Measurements from ENCODE around the gene UNC79.
"Not testable (repeated sequence)": the region's sequence is repeated elsewhere in the genome, so short reads cannot be mapped to it uniquely, and the experiment has no call there.

The UNC79 gene

DNA sequence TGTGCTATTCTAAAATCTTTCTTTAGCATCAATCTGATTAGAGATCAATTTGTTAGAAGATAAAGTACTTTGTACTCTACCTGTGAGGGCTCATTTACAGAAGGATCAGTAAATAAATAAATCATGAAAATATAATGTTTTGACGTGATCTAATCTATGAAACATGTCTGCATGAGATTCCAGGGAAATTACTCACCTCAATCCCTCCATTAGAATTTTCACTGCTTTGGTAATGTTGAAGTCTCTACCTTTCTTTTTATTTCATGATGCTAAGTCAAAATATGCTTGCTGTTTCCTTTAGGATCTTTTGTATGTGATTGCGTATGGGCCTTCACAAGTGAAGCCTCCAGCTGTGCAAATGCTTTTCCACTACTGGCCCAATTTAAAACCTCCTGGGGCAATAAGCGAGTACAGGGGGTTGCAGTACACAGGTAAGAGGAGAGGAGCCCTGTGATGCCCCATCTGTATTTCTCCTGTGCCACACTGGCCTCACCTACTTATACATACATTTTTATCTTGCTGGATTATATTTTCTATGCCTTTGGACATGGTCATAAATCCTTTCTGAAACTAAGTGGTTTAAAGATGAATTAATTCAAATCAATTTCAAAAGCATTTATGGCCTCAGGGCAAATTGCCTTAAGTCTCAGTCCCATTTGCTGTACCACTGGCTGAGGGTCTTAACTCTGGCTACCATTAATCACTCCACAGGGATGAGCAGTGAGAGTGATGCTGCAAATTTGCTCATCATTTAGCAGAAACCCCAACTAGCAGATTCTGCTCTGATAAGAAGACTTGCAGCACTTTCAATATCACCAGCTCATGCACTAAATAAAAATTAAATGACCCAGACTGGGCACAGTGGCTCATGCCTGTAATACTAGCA is 66.4 kb downstream of the UNC79 start:
- DNase-seq = no peak

- DNase-seq = no peak
Observed at GRCh38 chr14:93510056-93510455, 79.3 kb downstream of the UNC79 start.

DNA sequence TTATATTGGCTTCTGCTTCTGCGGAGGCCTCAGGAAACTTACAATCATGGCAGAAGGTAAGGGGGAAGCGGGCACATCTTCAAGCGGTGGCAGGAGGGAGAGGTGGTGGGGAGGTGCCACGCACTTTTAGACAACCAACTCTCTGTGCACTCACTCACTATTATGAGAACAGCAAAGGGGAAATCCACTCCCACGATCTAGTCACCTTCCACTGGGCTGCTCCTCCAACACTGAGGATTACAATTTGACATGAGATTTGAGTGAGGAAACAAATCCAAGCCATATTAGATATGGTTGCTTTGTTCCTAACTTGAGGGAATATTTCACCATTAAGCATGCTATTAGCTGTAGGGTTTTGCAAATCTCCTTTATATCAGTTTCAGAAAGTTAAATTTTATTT is 80.3 kb downstream of the UNC79 start:
- DNase-seq = no peak

DNA sequence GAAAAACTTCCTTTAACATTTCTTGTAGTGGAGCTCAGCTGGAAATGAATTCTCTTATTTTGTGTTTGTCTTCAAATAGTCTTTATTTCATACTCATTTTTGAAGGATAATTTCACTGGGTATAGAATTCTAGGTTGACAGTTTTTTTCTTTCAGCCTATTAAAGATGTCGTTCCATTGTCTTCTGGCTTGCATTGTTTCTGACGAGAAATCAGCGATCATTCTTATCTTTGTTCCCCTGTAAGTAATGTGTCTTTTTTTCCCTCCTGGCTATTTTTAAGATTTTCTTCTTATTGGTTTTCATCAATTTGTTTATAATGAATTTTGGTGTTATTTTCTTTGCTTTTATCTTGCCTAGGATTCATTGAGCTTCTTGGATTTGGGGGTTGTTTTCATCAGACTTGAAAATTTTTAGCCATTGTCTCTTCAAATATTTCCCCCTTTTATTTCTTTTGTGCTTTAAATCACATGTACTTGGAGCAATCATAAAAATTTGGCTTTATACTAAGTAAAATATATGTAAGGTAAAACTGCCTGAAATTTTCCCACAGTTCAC is 89.4 kb downstream of the UNC79 start:
- DNase-seq = no peak

DNA sequence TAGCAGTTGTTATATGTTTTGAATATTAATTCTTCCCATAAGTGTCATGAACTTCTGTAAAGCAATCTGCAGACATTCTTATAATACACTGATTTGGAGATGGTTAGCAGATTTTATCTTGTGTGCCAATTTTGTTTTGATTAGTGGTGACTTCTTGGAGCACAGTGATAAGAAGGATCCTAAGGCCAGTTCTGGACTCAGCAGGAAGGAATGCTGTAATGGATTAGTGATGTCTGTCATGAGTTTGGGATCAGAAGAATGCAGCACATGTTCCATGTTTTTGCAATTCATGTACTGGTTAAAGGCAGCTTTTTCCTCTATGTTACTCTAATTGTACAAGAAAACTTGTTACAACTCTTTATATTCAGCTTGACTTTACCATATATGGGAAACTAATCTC is 91.5 kb downstream of the UNC79 start:
- DNase-seq = no peak

DNA sequence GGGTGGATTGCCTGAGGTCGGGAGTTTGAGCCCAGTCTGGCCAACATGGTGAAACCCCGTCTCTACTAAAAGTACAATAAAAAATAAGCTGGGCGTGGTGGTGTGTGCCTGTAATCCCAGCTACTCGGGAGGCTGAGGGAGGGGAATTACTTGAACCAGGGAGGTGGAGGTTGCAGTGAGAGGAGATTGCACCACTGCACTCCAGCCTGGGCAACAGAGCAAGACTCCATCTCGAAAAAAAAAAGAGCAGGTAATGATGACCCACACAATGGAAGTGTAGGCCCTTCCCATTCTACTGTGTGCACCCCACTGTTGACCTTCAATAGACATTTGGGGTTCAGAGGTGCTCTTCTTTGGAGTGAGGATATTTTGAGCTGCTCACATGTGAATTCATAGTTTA is 94.5 kb downstream of the UNC79 start:
- DNase-seq = not testable (repeated sequence)

- DNase-seq = no peak
Observed at GRCh38 chr14:93525696-93526451, 95.1 kb downstream of the UNC79 start.

- DNase-seq = no peak
Observed at GRCh38 chr14:93527203-93527607, 96.5 kb downstream of the UNC79 start.

- no peak for DNase-seq
Observed at GRCh38 chr14:93528884-93529558, 98.3 kb downstream of the UNC79 start.

GRCh38 chr14:93531644-93532043 is 100.9 kb downstream of the UNC79 start:
- no peak for DNase-seq

DNA sequence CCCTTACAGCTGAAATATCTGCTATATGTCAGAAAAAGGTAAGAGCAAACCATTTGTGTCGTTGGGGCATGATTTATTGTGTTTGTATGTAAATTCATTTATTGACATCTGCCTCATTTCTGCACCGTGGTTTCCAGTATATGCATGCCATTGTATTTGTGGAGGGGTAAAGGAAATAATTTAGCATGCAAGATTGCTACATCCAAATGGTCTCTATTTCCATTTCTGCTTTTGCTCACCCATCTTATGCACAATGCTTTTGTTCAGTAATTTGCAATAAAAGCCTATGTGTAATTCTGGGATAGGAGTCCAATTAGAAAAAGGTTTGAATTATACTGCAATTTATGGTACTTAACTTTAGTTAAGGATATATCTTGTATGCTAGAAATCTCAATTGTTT is 101.8 kb downstream of the UNC79 start:
- DNase-seq = no peak

GRCh38 chr14:93533437-93533836 is 102.7 kb downstream of the UNC79 start:
- no peak for DNase-seq

- DNase-seq = no peak
Observed at GRCh38 chr14:93533842-93534241, 103.1 kb downstream of the UNC79 start.

DNA sequence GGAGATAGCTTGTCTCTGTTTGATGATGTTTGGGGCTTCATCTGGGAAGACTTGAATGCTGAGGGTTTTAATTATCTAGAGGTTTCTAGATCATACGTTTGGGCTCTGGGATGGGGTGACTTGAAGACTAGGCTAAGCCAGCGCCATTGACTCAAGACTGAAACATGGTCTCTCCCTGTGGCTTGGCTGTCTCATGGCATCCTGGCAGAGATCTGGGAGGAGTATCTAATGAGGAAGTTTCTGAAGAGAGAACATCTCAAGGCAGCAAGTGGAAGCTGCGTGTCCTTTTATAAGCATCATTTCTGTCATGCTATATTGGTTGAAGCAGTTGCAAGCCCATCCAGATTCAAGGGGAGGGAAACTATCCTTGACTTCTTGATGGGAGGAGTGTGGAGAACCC is 104.8 kb downstream of the UNC79 start:
- DNase-seq = no peak

DNA sequence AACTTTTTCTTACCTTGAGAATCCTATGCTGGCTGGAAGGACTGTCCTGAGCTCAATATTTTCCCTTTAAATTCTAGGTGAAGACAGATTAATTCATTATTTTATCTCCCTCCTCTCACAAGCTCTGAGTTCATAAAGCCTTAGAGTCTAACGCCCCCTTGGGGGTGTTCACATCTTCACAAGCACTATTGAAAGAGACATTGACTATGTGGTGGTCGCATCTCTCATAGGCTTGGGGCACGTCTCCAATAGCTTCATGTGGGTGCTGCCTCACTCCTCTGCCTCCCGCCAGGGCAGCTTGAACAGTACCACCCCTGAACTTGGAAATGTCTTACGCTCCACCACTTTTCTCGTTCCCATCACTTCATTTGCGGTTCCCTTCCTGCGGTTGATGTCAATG is 106.2 kb downstream of the UNC79 start:
- no peak for DNase-seq

- no peak for DNase-seq
Observed at GRCh38 chr14:93537951-93538350, 107.2 kb downstream of the UNC79 start.

- DNase-seq = no peak
Observed at GRCh38 chr14:93538413-93538812, 107.7 kb downstream of the UNC79 start.

- DNase-seq = no peak
Observed at GRCh38 chr14:93540235-93540634, 109.5 kb downstream of the UNC79 start.

GRCh38 chr14:93543766-93544165 is 113.0 kb downstream of the UNC79 start:
- no peak for DNase-seq

- DNase-seq = no peak
Observed at GRCh38 chr14:93544212-93544611, 113.5 kb downstream of the UNC79 start.

DNA sequence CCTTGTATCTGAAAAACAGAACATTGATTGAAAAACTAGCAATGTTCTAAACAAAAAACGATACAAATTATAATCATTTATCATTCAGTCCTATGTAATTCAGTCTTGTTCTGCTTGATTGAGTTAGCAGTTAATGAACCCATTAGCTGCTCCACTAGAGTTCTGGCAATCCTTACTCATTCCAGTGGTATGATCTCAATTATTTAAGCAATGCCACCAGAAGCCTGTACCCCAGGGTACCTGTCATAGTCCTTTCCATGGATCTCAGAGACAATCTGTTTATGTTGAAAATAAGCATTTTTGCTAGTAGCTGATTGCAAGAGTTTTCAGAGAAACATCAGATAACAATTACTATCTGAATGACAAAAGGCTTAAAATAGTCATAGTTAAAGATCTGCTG is 115.9 kb downstream of the UNC79 start:
- DNase-seq = no peak

GRCh38 chr14:93548102-93548843 is 117.5 kb downstream of the UNC79 start:
- no peak for DNase-seq

DNA sequence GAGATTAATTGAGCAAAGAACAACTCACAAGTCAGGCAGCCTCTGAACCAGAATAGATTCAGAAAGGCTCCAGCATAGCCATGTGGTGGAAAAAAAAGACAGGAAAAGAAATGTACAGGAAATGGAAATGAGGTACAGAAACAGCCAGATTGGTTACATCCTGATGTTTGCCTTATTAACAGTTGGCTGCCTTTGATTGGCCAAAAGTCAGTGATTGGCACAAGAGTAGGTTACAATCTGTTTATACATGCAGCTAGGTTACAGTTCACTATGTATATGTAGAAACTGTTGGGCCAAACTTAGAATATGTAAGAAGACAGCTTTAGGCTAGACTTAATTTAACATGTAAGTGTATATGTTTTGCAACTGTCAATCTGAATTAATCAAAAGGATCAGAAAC is 118.9 kb downstream of the UNC79 start:
- DNase-seq = no peak
